Epithelial cell of proximal tubule (primary cell): ENCODE data around the gene SLC36A3. TPM values are rescaled to one million over a fixed set of nuclear protein-coding genes. Genes with fewer than 3 reads are reported as not detected.

Experiments used
- DNase-seq: peaks from one replicate; pipeline ENCODE4 v3.0.0-alpha.2; 2011; ENCODE audit warnings: low read depth
- H3K4me3 ChIP-seq: 2 replicates; pipeline ENCODE4 v1.5.1; 2011; ENCODE audit warnings: low read depth, mild to moderate bottlenecking, low read length
- total RNA-seq: library from RNA; depleted of rRNA; stranded (reverse); fragments of >200 nt; gene quantifications from 2 replicates; pipeline ENCODE4 v1.2.3, GENCODE V29; 2015
- TF ChIP-seq, protein P1 (sequence below): conservative IDR thresholded peaks from 2 replicates; pipeline ENCODE4 v1.5.1; 2012; ENCODE audit warnings: low read depth, mild to moderate bottlenecking, low read length

SLC36A3 gene
- total RNA-seq, 1 donor from 2014 or later: not detected

DNA sequence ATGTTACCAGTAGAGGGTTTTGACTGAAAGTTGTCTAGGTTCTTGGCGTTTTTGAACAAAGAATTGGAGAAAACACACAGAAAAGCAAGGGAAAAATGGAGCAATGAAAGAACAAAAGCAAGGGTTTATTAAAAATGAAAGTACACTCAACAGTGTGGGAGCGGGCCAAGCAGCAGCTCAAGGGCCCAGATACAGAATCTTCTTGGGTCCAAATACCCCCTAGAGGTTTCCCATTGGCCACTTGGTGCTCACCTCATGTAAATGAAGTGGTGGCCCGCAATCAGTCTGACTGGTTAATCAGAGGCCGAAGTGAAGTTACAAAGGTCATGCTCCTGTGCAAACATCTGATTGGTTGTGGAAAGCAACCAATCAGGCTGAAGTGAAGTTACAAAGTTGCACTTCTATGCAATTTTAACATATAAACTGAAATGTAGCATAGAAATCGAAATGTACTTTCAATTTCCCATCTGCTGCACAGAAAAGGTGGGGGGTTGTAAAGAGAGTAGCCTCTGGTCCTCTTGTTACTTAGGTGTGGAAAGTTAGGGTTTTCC is 52.5 kb downstream of the SLC36A3 start:
- no peak overlapping the region for H3K4me3 ChIP-seq
- TF ChIP-seq, protein P1, sequence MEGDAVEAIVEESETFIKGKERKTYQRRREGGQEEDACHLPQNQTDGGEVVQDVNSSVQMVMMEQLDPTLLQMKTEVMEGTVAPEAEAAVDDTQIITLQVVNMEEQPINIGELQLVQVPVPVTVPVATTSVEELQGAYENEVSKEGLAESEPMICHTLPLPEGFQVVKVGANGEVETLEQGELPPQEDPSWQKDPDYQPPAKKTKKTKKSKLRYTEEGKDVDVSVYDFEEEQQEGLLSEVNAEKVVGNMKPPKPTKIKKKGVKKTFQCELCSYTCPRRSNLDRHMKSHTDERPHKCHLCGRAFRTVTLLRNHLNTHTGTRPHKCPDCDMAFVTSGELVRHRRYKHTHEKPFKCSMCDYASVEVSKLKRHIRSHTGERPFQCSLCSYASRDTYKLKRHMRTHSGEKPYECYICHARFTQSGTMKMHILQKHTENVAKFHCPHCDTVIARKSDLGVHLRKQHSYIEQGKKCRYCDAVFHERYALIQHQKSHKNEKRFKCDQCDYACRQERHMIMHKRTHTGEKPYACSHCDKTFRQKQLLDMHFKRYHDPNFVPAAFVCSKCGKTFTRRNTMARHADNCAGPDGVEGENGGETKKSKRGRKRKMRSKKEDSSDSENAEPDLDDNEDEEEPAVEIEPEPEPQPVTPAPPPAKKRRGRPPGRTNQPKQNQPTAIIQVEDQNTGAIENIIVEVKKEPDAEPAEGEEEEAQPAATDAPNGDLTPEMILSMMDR: no peak
- DNase-seq: no peak

DNA sequence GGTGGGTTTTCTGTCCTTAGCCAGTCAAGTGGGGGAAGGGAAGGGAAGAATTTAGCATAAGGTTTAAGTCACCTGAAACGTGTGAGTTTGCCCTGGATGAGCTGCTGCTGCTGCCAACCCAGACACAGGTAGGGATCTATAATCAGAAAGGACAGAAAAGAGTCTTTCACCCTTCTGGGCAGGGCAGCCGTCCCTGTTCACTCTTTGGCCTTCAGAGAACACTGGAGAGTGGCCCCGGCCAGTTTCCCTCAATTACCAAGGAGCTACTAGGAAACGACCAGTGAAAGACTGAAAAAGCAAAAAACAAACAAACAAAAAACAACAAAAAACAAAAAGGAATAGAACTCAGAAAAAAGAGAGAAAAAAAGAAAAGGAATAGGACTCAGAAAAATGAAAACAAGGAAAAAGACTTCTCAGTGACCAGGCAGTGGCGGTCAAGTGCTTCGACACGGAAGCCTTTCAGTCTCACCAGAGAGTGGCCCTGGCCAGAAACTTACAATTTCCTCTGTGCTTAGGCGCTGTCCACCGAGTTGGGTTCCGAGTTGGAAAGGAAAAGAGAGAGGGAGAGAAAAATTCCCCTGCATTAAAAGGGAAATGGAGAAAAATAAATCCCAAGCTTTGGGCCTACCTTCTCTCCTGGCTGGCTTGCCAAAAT is 53.1 kb downstream of the SLC36A3 start:
- DNase-seq: no peak
- H3K4me3 ChIP-seq: no peak overlapping the region
- TF ChIP-seq, protein P1: no peak

DNA sequence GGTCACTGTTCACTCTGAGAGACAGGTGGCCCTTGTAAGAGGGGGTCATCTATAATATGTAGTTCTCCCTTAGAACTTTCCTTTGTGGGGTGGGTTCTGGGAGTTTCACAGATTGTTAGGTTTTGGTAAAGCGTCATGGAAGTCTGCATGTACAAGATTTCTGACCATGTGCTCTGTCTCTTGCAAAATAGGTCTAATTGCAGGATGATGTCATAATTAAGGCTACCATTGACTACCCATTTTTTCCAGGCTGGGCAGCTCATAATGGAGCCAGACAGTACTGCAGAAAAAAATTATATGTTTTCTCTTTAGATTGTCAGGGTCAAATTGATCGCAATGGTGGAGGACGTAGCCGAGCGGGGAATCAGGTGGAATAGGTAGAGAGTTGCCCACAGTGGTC is 54.3 kb downstream of the SLC36A3 start:
- H3K4me3 ChIP-seq: no peak overlapping the region
- no peak for DNase-seq
- TF ChIP-seq, protein P1: no peak

- TF ChIP-seq, protein P1: no peak
- DNase-seq: no peak
- no peak overlapping the region for H3K4me3 ChIP-seq
Measured at GRCh38 chr5:151248651-151249050, 54.9 kb downstream of the SLC36A3 start.

GRCh38 chr5:151245680-151246219 is 57.8 kb downstream of the SLC36A3 start:
- H3K4me3 ChIP-seq: no peak overlapping the region
- TF ChIP-seq, protein P1: no peak
- DNase-seq: no peak

DNA sequence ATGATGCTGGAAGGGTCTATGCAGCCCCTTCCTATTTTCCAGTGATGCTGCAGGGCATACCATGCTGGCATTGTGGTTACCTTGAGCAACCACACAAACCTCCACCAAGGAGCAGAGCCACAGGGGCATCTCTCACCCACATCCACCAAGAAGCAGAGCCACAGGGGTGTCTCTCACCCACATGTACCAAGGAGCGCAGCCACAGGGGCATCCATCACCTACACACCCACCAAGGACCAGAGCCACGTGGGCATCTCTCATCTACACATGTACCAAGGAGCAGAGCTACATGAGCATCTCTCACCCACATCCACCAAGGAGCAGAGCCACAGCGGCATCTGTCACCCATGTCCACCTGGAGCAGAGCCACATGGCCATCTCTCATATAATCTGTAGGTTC is 59.4 kb downstream of the SLC36A3 start:
- H3K4me3 ChIP-seq: no peak overlapping the region
- DNase-seq: no peak
- TF ChIP-seq, protein P1: no peak

DNA sequence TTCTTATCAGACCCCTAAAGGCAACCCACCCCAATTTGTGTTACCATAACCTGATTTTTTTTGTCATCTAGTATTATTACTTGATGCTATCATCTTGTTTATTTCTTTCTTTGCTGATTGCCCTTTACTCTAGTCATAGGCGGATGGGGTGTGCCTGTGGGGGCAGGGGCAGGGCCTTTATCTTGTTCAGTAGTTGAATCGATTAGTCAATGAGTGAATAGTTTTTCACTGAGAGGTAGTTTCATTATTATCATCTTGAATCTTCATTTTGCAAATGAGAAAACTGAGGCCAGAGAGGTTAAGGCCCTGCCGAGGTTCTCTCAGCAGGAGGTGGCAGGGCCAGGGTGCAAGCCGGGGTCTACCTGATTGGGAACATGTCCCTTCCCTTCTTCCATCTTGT is 60.0 kb downstream of the SLC36A3 start:
- no peak for DNase-seq
- TF ChIP-seq, protein P1: no peak
- H3K4me3 ChIP-seq: no peak overlapping the region
